ENCODE data around the gene EIF4E3.

Gene EIF4E3

DNA sequence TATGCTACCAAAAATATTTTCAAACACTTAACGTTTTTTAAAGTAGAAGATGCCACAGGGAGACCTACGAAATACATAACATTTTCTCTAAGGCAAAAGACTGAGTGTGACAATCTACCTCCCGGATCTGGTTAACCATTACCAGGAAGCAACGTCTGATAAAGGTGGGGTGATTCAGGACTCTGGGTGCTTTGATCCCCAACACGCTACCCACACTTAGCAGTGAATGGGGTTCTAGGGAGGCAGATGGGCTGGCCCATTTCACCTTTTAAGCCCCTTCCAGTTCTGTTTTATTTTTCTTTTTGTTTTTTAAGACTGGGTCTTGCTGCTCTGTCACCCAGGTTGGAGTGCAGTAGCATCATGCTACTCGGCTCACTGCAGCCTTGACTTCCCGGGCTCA is 39.5 kb downstream of the EIF4E3 start:
- DNase-seq = no peak

DNA sequence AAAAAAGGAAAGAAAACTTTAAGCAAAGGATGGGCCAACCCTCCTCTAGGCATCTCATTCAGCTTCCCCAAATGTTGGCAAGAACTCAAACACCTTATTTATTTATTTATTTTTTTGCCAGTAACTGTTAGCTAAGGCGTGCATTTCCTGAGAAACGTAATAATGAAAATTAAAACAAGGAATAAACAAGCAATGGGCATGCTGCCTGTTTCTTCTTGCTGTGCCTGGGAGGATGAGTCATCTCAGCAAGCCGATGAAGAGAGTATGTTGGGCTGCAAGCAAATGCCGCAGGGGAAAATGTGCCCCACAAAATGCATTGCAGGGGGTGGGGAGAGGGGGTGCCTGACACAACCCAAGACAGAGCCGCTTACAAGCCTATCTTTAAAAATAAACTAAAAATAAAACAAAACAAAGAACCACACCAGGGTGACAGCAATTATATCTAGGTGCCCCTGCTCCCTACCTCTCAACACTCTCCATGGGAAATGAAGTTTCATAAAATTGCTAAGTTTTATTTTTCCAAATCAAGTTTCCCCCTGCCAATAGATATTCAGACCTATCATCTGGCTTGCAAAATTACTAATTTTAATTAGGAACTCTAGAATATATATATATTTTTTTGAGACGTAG is 40.3 kb downstream of the EIF4E3 start:
- DNase-seq = no peak

DNA sequence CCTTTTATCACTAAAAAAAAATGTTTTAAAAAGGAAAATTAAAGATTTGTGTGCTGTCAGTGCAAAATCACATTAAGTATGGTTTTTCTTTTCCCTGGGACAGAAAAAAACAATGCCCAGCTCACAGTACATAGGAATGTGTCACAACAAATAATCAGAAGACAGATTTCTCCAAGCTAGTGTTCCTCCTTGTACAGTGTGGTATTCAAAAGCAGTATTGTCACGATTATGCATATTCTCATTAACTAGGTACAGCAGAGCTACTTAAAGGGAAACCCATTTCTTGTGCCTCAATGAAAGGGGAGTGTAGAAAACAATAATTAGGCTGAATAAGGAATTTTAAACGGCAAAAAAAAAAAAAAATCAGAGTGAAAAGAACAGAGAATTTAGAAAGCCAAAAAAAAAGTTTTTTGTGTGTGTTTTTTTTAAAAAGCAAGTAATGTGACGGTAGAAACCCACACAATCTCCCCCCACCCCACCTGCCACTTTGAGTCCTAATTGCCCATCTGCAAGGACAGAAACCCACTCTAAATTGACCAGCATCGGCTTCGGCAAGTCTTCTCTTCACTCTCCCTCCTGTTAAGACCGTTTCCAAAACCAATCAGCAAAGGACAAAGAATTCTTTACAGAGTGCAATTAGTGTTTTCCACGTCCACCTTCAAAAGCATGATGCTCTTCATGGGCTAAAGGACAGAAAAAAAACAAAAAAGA is 41.0 kb downstream of the EIF4E3 start:
- no peak for DNase-seq

DNA sequence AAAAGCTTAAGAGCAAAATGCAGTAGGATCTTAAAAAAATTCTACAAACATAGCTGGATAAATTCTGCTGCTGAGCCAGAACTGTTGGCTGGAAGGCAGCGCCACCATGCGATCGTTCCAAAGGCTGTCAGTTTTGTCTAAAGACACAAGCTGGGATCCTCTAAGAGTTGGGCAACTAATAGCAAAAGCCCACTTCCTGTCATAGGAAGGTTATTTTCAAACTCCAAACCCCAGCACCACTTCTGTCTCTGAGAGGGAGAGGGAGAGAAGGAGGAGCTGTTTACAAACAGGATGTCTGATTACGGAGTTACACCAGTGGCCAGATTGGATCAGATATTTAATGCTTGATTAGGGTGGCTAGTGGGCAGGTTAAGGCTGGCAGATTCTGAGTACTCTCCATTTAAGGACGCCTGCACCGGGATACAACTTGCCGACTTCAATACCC is 44.0 kb downstream of the EIF4E3 start:
- DNase-seq = peak; percentile 0

DNA sequence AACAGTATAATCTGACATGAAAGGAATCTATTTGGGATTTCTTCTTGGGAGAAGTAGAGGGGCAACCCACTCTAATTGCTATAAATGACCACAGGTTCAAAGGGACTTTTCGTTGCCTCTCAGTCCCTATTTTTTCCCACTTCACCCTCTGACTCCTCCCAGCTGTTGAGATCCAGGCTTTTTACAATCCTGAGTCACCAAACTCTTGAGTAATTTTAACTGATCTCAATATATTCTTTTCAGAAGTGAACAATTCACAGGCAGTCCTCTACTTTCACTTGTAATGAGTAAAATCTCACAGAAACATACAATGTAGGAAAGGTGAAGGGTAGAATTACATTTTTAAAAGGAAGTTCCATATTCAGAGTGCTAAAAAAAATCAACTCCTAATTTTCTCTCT is 44.6 kb downstream of the EIF4E3 start:
- no peak for DNase-seq

GRCh38 chr3:71676931-71677330 is 48.3 kb downstream of the EIF4E3 start:
- no peak for DNase-seq

DNA sequence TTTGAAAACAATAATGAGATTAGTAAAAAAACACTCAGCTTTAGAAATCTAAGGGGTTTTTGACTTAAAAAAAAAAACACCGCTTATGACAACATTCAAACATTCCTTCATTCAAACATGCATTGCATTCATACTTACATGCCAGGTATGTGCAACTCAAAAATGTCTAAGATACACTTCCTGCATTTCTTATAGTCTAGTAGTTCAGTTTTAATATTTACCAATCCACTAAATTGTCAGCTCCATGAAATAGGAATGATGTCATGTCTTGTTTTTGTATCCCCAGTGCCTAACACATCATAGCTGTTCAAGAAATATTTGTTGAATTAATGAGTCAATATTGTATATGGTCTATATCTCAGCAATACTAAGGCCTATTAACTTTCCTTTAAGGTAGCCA is 51.7 kb downstream of the EIF4E3 start:
- no peak for DNase-seq

- no peak for DNase-seq
Measured at GRCh38 chr3:71672807-71673206, 52.4 kb downstream of the EIF4E3 start.

DNA sequence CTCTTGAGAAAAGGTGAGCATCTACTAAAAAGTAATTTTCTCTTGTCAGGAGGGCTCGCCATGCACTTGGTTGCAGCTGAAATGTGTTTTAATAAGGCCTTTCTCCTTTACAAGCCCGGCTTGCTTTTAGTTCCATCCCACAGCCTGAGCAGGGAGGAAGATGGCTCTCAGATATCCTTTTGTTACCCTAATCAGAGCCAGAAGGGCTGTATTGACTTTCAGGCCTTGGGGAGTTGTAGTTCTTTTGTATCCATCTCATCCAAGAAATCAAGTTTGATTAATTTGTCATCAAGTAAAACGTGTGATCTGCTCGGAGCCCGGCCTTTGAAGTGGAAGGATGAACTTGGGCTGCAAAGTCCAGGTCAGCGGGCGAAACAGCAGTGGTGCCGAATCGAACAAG is 52.9 kb downstream of the EIF4E3 start:
- no peak for DNase-seq

- no peak for DNase-seq
Measured at GRCh38 chr3:71671216-71671845, 53.9 kb downstream of the EIF4E3 start.

GRCh38 chr3:71662568-71662967 is 62.6 kb downstream of the EIF4E3 start:
- no peak for DNase-seq

- no peak for DNase-seq
Measured at GRCh38 chr3:71662056-71662455, 63.1 kb downstream of the EIF4E3 start.

- DNase-seq = no peak
Measured at GRCh38 chr3:71659864-71660591, 65.2 kb downstream of the EIF4E3 start.

GRCh38 chr3:71657831-71658530 is 67.2 kb downstream of the EIF4E3 start:
- DNase-seq = no peak

DNA sequence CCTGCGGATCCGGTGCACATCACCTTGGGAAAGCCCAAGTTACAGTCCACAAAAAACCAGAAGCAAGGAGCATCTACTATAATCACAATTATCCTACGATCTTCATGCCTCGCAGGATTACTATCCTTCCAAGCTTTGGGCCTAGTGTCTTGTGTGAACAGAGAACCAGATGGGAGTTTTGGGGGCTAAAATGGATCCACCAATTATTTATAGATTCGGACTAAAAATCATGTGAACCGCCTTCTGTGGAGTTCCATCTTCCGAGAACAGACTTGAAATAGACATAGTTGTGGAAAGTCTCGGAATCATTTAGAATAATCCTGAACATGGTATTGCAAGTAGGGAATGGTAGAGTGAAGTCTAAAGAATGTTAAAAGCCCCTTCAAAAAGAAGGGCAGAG is 70.1 kb downstream of the EIF4E3 start:
- DNase-seq = no peak

GRCh38 chr3:71653414-71653807 is 71.8 kb downstream of the EIF4E3 start:
- DNase-seq = no peak

GRCh38 chr3:71652781-71653413 is 72.3 kb downstream of the EIF4E3 start:
- DNase-seq = no peak

DNA sequence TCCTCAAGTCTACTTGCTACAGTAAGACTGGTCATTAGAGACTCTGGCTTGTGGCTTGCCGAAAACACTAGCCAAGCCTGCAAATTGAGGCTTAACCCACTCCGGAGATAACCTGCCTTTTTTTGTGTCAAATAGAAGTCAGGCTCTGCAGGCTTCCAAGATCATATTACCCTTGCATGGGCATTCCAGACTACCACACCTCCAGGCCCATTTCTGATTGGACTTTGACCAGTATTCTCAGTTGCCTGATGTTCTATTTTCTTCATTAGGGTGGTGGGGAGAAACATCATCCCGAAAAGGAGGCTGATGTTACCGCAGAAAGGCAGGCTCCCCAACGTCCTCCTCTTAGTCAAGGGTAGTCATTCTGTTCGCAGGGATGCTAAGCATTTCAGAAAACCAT is 73.6 kb downstream of the EIF4E3 start:
- no peak for DNase-seq

DNA sequence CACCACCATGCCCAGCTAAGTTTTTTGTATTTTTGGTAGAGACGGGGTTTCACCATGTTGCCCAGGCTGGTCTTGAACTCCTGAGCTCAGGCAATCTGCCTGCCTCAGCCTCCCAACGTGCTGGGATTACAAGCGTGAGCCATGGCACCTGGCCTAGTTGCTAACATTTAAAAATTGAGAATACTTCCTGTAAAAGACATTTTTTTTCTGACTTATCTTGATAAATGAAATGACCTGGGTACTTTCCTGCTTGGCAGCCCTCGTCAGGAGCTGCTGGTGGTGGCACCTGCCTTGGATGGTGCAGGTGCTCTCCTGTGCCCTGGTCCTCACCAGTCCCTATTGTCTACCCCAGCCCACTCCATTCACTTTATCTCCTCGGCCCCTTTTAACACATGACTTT is 74.8 kb downstream of the EIF4E3 start:
- no peak for DNase-seq

- no peak for DNase-seq
Measured at GRCh38 chr3:71649757-71650156, 75.4 kb downstream of the EIF4E3 start.

GRCh38 chr3:71647751-71648150 is 77.5 kb downstream of the EIF4E3 start:
- no peak for DNase-seq

DNA sequence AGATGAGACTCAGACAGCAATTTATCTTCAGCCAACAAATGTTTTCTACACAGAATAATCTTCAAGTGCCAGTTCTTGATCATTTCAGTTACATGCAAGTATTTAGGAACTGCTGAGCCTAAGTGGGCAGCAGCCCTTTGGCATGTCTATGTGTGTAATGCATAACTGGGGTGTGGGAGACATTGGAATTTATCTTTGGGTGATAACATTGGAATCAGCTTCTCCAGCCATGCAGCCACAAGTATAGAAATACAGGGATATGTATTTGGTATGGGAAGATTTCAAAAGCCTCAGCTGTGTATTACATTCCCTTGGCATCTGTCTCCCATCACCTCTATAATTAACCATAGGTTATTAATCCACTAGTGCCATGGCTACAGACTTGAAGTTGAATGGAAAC is 78.2 kb downstream of the EIF4E3 start:
- DNase-seq = no peak

DNA sequence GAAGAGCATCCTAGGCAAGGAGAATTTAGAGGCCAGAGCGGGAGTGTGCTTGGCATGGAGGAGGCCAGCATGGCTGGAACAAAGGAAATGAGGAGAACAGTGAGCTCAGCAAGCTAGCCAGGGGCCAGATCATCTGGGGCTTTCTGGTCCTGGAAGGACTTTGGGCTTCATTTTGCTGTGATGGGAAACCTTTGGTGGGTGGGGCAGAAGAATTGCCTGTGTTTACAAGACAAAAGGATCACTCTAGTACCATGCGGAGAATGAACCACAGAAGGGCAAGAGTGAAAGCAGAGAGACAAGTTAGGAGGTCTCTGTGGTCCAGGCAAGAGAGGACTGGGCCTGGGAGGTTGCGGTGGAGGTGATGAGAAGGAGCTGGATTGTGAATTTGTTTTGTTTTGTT is 80.1 kb downstream of the EIF4E3 start:
- no peak for DNase-seq

Data from stimulated activated naive CD4-positive, alpha-beta T cell treated with Interleukin-2 at 50 U/mL for 16 hours (primary cell).